ENCODE data around the gene TMEM38B.
"Not testable (repeated sequence)": the region's sequence is repeated elsewhere in the genome, so short reads cannot be mapped to it uniquely, and the experiment has no call there.

The TMEM38B gene

DNA sequence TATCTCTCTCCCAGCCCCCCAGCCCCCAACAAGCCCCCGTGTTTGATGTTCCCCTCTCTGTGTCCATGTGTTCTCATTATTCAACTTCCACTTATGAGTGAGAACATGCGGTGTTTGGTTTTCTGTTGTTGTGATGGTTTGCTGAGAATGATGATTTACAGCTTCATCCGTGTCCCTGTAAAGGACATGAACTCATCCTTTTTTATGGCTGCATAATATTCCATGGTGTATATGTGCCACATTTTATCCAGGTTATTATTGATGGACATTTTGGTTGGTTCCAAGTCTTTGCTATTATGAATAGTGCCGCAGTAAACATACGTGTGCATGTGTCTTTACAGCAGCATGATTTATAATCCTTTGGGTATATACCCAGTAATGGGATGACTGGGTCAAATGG lies 33.9 kb downstream of the TMEM38B start:
- DNase-seq = not testable (repeated sequence)

DNA sequence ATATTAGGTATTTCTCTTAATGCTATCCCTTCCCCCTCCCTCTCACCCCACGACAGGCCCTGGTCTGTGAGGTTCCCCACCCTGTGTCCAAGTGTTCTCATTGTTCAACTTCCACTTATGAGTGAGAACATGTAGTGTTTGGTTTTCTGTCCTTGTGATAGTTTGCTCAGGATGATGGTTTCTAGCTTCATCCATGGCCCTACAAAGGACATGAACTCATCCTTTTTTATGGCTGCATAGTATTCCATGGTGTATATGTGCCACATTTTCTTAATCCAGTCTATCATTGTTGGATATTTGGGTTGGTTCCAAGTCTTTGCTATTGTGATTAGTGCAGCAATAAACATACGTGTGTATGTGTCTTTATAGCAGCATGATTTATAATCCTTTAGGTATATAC lies 37.1 kb downstream of the TMEM38B start:
- not testable (repeated sequence) for DNase-seq

DNA sequence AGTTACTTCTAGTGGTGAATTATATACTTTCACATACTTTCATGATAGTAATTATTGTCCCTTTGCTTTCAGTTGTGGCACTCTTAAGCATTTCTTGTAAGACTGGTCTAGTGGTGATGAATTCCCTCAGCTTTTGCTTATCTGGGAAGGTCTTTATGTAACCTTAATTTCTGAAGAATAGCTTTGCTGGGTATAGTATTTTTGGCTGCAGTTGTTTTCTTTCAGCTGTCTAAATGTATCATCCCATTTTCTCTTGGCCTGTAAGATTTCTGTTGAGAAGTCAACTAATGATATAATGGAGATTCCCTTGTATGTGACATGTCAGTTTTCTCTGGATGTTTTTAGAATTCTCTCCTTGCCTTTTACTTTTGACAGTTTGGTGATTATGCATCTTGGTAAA lies 41.0 kb downstream of the TMEM38B start:
- DNase-seq = no peak

DNA sequence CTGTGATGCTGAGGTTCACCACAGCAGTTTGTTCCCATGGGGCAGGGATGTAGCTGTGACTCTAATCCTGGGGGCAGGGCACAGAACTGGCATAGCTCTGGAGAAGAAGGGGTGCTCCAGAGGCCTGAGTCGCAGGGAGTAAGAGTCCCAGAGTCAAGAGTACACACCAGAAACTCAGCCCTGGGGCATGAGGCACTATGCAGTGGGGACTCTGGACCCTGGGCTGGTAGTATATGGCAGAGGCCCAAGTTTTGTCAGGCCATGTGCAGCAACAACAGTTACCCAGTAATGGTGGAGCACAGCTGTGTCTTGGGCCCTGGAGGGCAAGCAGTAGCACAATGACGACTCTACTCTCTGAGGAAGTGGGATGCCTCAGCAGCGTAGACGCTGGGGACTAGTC lies 42.9 kb downstream of the TMEM38B start:
- no peak for DNase-seq

DNA sequence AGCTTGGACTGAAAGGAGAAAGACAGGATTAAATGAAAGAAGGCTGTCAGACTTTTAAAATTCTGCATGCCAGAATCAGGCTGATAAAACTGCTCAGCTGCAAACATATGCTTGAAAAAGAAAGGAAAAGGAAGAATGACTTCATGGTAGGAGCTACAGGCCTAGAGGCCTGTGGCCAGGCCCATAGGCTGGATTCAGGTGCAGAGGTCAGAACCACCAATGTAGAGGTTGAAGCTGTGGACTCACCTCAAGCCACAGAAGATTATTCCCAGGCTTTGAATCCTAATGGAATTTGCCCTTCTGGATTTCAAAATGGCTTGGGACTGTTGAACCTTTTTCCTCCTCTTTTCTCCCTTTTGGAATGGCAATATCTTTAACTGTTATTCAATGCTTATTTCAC lies 47.7 kb downstream of the TMEM38B start:
- DNase-seq = no peak

DNA sequence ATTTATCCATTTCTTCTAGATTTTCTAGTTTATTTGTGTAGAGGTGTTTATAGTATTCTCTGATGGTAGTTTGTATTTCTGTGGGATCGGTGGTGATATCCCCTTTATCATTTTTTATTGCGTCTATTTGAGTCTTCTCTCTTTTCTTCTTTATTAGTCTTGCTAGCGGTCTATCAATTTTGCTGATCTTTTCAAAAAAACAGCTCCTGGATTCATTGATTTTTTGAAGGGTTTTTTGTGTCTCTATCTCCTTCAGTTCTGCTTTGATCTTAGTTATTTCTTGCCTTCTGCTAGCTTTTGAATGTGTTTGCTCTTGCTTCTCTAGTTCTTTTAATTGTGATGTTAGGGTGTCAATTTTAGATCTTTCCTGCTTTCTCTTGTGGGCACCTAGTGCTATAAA lies 53.0 kb downstream of the TMEM38B start:
- DNase-seq = not testable (repeated sequence)

DNA sequence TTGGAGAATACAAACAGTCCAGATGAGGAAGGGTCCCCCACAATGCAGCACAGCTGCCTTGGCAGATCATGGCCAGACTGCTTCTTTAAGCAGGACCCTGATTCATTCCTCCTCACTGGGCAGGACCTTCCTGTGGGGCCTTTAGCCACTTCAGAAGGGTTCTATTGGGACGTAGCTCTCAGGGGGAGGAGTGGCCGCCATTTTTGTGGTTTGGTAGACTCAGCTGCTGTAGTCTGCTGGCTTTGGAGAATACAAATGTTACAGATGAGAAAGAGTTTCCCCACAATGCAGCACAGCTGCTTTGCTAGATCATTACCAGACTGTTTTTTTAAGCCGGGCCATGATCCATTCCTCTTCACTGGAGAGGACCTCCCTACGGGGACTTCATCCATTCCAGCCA lies 57.4 kb downstream of the TMEM38B start:
- DNase-seq = no peak

DNA sequence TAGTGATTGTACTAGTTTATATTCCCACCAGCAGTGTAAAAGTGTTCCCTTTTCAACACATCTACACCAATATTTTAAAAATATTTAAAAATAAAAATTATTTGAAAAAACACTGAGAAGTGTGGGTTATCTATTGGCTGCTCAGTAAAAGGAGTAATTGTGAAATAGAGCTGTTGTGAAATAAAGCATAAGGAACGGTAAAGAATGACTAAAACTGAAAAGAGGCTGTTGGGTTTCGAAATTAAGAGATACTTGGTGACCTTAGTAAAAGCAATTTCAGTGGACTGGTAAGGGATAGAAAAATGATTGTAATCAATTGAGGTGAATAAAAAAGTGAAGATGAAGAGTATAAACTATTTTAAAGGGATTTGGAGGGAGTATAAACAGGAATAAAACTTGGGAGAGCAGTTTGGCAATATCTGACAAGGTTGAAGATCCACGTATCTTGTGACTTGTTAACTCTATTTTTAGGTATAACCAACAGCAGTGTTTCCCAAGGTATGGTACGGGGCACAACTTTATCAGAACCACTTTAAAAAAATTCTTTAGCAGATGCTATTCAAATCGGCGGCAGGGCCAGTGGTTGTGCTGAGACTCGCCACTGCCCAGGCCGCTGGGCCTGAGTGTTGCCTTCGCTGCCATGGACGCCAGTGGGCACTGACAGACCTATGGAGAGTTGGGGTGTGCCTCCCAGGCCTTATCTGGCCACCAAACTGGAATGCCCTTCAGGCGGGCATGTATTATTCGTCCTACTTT lies 63.3 kb downstream of the TMEM38B start:
- no peak for DNase-seq

DNA sequence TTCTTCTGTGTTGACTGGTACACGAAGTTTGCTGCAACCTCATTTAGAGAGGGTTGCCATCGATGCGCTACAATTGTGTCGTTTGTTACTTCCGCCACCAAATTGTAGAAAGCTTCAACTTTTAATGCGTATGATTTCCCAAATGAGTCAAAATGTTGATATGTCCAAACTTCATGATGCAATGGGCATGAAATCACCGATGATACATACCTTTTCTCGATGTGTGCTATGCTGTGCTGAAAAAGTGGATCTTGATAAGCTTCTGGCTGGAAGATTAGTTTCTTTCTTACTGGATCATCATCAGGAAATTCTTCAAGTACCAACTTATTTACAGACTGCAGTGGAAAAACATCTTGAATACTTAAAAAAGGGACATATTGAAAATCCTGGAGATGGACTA lies 65.7 kb downstream of the TMEM38B start:
- DNase-seq = no peak

DNA sequence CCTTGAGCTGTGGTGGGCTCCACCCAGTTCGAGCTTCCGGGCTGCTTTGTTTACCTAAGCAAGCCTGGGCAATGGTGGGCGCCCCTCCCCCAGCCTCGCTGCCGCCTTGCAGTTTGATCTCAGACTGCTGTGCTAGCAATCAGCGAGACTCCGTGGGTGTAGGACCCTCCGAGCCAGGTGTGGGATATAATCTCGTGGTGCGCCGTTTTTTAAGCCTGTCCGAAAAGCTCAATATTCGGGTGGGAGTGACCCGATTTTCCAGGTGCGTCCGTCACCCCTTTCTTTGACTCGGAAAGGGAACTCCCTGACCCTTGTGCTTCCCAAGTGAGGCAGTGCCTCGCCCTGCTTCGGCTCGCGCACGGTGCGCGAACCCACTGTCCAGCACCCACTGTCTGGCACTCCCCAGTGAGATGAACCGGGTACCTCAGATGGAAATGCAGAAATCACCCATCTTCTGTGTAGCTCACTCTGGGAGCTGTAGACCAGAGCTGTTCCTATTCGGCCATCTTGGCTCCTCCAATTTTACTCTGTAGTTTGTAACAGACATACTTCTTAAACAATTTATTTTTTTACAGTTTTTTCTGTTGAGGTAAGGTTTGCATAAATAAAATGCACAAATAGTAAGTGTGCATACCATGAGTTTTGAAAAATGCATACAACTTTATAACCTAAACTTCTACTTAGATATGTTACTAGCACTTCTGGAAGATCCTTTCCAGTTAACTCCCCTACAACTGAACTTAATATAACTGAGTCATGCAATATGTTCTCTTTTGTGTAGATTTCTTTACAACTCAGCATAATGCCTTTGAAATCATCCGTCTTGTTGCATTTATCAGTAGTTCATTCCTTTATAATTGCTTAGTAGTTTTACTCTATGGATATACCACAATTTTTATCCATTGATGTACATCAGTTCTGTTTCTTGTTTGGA lies 88.5 kb downstream of the TMEM38B start:
- not testable (repeated sequence) for DNase-seq

DNA sequence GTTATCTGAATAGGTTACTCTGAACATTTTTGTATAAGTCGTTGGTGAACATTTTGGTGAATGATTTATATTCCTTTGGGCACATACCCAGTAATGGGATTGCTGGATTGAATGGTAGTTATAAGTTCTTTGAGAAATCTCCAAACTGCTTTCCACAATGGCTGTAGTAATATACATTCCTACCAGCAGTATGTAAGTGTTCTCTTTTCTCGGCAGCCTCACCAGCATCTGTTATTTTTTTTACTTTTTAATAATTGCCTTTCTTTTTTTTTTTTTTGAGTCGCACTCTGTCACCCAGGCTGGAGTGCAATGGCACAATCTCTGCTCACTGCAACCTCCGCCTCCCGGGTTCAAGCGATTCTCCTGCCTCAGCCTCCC lies 89.1 kb downstream of the TMEM38B start:
- DNase-seq = not testable (repeated sequence)

DNA sequence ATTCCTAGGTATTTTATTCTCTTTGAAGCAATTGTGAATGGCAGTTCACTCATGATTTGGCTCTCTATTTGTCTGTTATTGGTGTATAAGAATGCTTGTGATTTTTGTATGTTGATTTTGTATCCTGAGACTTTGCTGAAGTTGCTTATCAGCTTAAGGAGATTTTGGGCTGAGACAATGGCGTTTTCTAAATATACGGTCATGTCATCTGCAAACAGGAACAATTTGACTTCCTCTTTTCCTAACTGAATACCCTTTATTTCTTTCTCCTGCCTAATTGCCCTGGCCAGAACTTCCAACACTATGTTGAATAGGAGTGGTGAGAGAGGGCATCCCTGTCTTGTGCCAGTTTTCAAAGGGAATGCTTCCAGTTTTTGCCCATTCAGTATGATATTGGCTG lies 92.5 kb downstream of the TMEM38B start:
- not testable (repeated sequence) for DNase-seq

DNA sequence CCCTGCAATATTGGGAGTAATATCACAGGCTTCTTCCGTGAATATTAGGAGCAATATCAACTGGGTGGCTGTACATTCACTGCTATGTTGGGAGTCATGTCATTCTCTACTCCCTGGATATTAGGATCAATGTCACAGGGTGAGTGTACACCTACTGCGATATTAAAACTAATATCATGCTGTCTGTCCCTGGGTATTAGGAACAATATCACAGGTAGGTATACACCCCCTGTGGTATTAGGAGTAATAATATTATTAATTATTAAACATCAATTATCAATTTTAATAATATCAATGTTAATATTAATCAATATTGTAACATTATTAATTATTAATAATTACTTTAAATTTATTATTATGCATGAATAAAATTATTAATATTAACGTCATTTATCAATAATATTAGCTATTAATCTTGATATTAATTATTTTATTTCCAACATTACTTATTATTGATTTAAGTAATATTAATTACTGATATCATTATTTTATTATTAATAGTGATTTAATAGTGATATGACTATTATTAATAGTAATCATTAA lies 121.9 kb downstream of the TMEM38B start:
- no peak for DNase-seq

DNA sequence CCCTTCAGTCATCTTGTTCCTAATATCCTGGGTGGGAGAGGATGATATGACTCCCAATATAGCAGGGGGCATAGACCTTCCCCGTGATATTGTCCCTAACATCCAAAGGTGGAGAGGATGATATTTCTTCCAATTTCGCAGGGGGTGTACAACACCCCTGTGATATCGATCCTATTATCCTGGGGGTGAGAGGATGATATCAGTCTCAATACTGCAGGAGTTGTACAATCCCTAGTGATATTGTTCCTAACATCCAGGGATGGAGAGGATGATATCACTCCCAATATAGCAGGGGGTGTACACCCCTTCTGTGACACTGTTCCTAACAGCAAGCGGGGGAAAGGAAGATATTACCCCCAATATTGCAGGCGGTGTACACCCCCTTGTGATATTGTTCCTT lies 122.6 kb downstream of the TMEM38B start:
- no peak for DNase-seq

DNA sequence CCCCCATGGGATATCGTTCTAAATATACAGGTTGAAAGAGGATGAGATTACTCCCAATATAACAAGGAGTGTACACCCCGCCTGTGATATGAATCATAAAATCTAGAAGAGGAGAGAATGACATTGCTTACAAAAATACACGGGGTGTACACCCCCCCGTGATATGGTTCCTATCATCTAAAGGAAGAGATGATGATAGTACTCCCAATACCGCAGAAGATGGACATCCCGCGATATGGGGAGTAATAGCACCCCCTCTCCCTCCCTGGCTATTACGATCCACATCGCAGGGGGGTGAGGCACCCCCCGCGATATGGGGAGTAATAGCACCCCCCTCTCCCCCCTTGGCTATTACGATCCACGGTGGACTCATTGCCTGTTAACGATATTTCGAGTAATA lies 124.6 kb downstream of the TMEM38B start:
- no peak for DNase-seq

DNA sequence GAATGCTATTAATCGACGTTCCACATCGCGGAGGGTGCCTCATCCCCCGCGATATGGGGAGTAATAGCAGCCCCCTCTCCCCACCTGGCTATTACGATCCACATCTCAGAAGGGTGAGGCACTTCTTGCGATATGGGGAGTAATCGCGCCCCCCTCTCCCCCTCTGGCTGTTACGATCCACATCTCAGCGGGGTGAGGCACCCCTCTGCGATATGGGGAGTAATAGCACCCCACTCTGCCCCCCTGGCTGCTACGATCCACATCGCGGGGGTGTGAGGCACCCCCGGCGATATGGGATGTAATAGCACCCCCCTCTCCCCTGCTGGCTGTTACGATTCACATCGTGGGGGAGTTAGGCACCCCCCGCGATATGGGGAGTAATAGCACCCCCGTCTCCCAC lies 128.5 kb downstream of the TMEM38B start:
- no peak for DNase-seq
